Right ventricle myocardium superior (tissue), 1 donor: ENCODE measurements around the gene AVL9. TPM values are rescaled to one million over a fixed set of nuclear protein-coding genes. Genes with fewer than 3 reads are reported as not detected.
"Not testable (repeated sequence)": the region's sequence is repeated elsewhere in the genome, so short reads cannot be mapped to it uniquely, and the experiment has no call there.

Experiments used
- ATAC-seq: fragments of 200-7000 bp; cut with Tn5 transposase; one replicate; pipeline ENCODE4 v1.9.1; 2020; ENCODE audit warnings: mild to moderate bottlenecking; ENCODE audit not compliant: poor library complexity
- DNase-seq: peaks from one replicate; pipeline ENCODE4 v3.0.0-alpha.2; 2020
- intact Hi-C: fragments of 100-400 bp; cut with DNase I; formaldehyde crosslinking; loops from one replicate; pipeline ENCODE4 v1.11.2; 2022
- total RNA-seq: library from RNA; stranded (reverse); fragmentation: NEBNext Ultra II Directional; extraction: Animal tissue kit (Norgen Biotek cat#: 25700); gene quantifications from one replicate; pipeline ENCODE4 v1.2.1, GENCODE V29; 2021
- donor health status: DM: no; HTN: yes; CAD: no; lungs with severe emphysema.

AVL9 gene
- total RNA-seq, 1 donor from 2014 or later: 13.8 TPM

GRCh38 chr7:32489788-32490126 is 5.5 kb upstream of the AVL9 start:
- DNase-seq (no peak), ATAC-seq (no peak)
- intact Hi-C loops: loop anchor here (10.0 kb wide), 1 partner anchor 95 kb away; no protein-coding TSS in a partner anchor

GRCh38 chr7:32490127-32490796 is 5.0 kb upstream of the AVL9 start, which contains the start of gene LSM5:
Gene LSM5, minus strand, starts transcription at chr7:32490380. Its CDS starts 15 bp downstream, at chr7:32490365.
- intact Hi-C loops: loop anchor here (10.0 kb wide), 1 partner anchor 95 kb away; no protein-coding TSS in a partner anchor
- DNase-seq: peak; percentile 95
- peak; percentile 94 for ATAC-seq

- peak; percentile 10 for ATAC-seq
- no peak for DNase-seq
- intact Hi-C loops: loop anchor here (10.0 kb wide), 1 partner anchor 90 kb away; no protein-coding TSS in a partner anchor
Observed at GRCh38 chr7:32494946-32495297, 367 bp upstream of the AVL9 start.

- no peak for DNase-seq
- ATAC-seq: no peak
- intact Hi-C loops: loop anchor here (10.0 kb wide), 1 partner anchor 89 kb away; no protein-coding TSS in a partner anchor
Observed at GRCh38 chr7:32496052-32496813, 944 bp downstream of the AVL9 start.

GRCh38 chr7:32499755-32500154 is 4.5 kb downstream of the AVL9 start:
- intact Hi-C loops: loop anchor here (10.0 kb wide), 1 partner anchor 85 kb away; no protein-coding TSS in a partner anchor
- not testable (repeated sequence) for DNase-seq, ATAC-seq

- DNase-seq, ATAC-seq, intact Hi-C loops: not testable (repeated sequence)
Observed at GRCh38 chr7:32500216-32500615, 4.9 kb downstream of the AVL9 start.

GRCh38 chr7:32500922-32501341 is 5.6 kb downstream of the AVL9 start:
- no peak for DNase-seq
- no peak for ATAC-seq
- intact Hi-C loops: no loop called here

- ATAC-seq (no peak), DNase-seq (no peak)
- intact Hi-C loops: no loop called here
Observed at GRCh38 chr7:32501522-32501921, 6.2 kb downstream of the AVL9 start.

GRCh38 chr7:32502728-32503127 is 7.4 kb downstream of the AVL9 start:
- intact Hi-C loops: no loop called here
- DNase-seq: no peak
- no peak for ATAC-seq

GRCh38 chr7:32506266-32507054 is 11.2 kb downstream of the AVL9 start:
- DNase-seq (no peak), ATAC-seq (no peak)
- intact Hi-C loops: no loop called here

- intact Hi-C loops: no loop called here
- no peak for DNase-seq
- ATAC-seq: no peak
Observed at GRCh38 chr7:32507414-32507813, 12.1 kb downstream of the AVL9 start.

- DNase-seq (no peak), ATAC-seq (no peak)
- intact Hi-C loops: no loop called here
Observed at GRCh38 chr7:32511791-32512190, 16.5 kb downstream of the AVL9 start.

GRCh38 chr7:32513210-32513609 is 17.9 kb downstream of the AVL9 start:
- ATAC-seq: no peak
- DNase-seq: no peak
- intact Hi-C loops: no loop called here

- no peak for ATAC-seq
- intact Hi-C loops: no loop called here
- DNase-seq: no peak
Observed at GRCh38 chr7:32515890-32516550, 20.7 kb downstream of the AVL9 start.

GRCh38 chr7:32516551-32517100 is 21.3 kb downstream of the AVL9 start:
- no peak for ATAC-seq
- no peak for DNase-seq
- intact Hi-C loops: no loop called here

GRCh38 chr7:32518534-32519140 is 23.3 kb downstream of the AVL9 start:
- no peak for DNase-seq
- intact Hi-C loops: no loop called here
- no peak for ATAC-seq

- intact Hi-C loops: no loop called here
- ATAC-seq (no peak), DNase-seq (no peak)
Observed at GRCh38 chr7:32519763-32520162, 24.5 kb downstream of the AVL9 start.
